Thoracic aorta (tissue), 2 donors: ENCODE results near the gene FAM120AOS. TPM values are rescaled to one million over a fixed set of nuclear protein-coding genes. Genes with fewer than 3 reads are reported as not detected.

Experiments used
- ATAC-seq: fragments of 150-250 bp; one replicate; pipeline ENCODE4 v1.8.0; 2017; ENCODE audit warnings: low read depth; ENCODE audit not compliant: insufficient number of reproducible peaks, low FRiP score
- DNase-seq: peaks from one replicate; pipeline ENCODE4 v3.0.0-alpha.2; 2020; ENCODE audit warnings: low spot score
- H3K27ac ChIP-seq, 2 donors: fragments of 200-600 bp; sonication (generic); 1 replicate in 1 of 2; 2 replicates in 1 of 2; pipeline ENCODE4 v1.5.1; 2016; ENCODE audit warnings: mild to moderate bottlenecking in 2 of 2, moderate library complexity in 2 of 2
- H3K27me3 ChIP-seq: fragments of 200-600 bp; sonication (generic); replicated peaks from 2 replicates; pipeline ENCODE4 v1.6.0; 2016; ENCODE audit warnings: mild to moderate bottlenecking; ENCODE audit not compliant: insufficient read depth
- H3K36me3 ChIP-seq: fragments of 200-600 bp; sonication (generic); one replicate; pipeline ENCODE4 v1.5.1; 2016
- H3K4me1 ChIP-seq, 2 donors: fragments of 200-600 bp; sonication (generic); 1 replicate in 1 of 2; 2 replicates in 1 of 2; pipeline versions ENCODE4 v1.5.1 to v1.6.0; 2016; ENCODE audit warnings: low read depth in 2 of 2, mild to moderate bottlenecking in 1 of 2; ENCODE audit not compliant: control insufficient read depth in 1 of 2
- H3K4me3 ChIP-seq: fragments of 200-600 bp; sonication (generic); 2 replicates; pipeline ENCODE4 v1.5.1; 2016; ENCODE audit warnings: mild to moderate bottlenecking
- H3K9me3 ChIP-seq: fragments of 200-600 bp; sonication (generic); 2 replicates; pipeline ENCODE4 v1.5.1; 2016
- total RNA-seq, 2 donors: library from RNA; depleted of rRNA; stranded (reverse); fragments of >200 nt; gene quantifications; one replicate each; pipeline versions ENCODE4 v1.1.0 to v1.2.3, GENCODE V29; 2016
- TF ChIP-seq, protein P1 (sequence below): fragments of 200-600 bp; sonication (generic); IDR thresholded peaks from one replicate; pipeline ENCODE4 v1.5.1; 2019; ENCODE audit warnings: antibody characterized with exemption

The FAM120AOS gene
- total RNA-seq, 2 donors from 2014 or later, result 48.5 to 56.2 TPM

DNA sequence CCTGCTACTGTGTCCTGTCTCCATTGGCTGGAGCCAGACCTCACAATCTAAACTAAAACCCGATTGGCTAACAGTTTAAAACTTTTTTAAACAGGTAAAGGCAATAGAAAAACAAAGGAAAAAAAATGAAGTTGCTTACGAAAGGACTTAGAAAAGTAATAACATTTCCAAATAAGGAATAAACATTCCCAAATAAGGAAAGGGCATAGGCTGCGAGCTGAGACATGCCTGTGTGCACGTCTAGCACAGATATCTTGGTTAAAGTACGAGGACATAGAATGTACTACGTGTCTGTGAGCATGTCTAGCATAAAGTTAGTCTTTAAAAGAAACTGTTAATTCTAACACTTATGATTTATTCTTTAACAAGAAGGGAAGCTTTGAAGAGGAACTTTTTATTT lies 17.2 kb downstream of the FAM120AOS start:
- TF ChIP-seq, protein P1, sequence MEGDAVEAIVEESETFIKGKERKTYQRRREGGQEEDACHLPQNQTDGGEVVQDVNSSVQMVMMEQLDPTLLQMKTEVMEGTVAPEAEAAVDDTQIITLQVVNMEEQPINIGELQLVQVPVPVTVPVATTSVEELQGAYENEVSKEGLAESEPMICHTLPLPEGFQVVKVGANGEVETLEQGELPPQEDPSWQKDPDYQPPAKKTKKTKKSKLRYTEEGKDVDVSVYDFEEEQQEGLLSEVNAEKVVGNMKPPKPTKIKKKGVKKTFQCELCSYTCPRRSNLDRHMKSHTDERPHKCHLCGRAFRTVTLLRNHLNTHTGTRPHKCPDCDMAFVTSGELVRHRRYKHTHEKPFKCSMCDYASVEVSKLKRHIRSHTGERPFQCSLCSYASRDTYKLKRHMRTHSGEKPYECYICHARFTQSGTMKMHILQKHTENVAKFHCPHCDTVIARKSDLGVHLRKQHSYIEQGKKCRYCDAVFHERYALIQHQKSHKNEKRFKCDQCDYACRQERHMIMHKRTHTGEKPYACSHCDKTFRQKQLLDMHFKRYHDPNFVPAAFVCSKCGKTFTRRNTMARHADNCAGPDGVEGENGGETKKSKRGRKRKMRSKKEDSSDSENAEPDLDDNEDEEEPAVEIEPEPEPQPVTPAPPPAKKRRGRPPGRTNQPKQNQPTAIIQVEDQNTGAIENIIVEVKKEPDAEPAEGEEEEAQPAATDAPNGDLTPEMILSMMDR, result no peak
- H3K4me1 ChIP-seq, result no peaks in the 10 kb centered on the region
- no peak for ATAC-seq

DNA sequence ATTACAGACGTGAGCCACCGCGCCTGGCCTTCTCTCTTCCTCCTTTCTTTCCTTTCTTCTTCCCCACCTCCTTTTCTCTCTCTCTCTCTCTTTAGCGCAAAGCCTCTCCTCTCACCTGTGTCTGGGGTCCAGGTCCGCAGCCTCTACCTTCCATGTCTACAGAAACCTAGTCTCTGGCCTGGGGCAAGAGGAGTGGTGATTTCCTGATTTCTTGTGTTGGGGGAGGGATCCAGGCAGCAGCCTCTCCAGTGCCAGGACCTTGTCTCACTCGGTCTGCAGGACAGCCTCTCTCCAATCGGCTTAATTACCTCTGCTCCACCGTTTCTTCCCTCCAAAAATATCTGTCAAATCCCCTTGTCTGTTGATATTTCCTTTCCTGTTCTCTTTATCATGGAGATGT lies 18.0 kb downstream of the FAM120AOS start:
- TF ChIP-seq, protein P1, result no peak
- Histone ChIP-seq H3K27me3 (no peaks in the 10 kb centered on the region), H3K4me1 (no peaks in the 10 kb centered on the region), H3K4me3 (no peak overlapping the region), H3K27ac (no peak overlapping the region), H3K9me3 (no peaks in the 10 kb centered on the region), H3K36me3 (no peaks in the 10 kb centered on the region)
- DNase-seq (no peak), ATAC-seq (no peak)

More for the DNA sequence above, 17.2 kb downstream of the FAM120AOS start:
- no peaks in the 10 kb centered on the region for H3K9me3 ChIP-seq
- H3K27me3 ChIP-seq, result no peaks in the 10 kb centered on the region
- DNase-seq, result no peak
- H3K4me3 ChIP-seq, result no peak overlapping the region
- H3K36me3 ChIP-seq, result no peaks in the 10 kb centered on the region
- no peak overlapping the region for H3K27ac ChIP-seq

DNA sequence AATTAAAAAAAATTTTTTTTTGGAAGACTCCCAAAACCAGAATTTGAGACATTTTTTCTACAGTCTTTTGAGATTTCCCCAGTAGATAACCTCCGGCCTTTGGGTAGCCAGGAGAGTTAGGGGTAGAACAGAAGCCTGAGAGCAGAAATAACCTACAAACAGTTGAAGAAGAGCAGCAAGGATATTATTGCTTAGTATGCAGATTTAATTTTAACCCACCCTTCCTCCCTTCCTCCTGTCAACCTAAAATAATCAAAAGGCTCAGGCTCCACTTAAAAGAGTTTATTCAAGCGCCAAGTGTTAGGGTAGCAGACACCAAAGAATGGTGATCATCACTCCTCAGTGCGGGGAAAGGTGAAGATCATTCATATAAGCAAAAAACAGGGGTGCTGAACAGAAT lies 19.3 kb downstream of the FAM120AOS start:
- Histone ChIP-seq H3K27me3 (no peaks in the 10 kb centered on the region), H3K27ac (no peak overlapping the region), H3K36me3 (no peaks in the 10 kb centered on the region), H3K4me3 (no peak overlapping the region), H3K9me3 (no peaks in the 10 kb centered on the region), H3K4me1 (no peaks in the 10 kb centered on the region)
- no peak for ATAC-seq
- DNase-seq, result no peak
- TF ChIP-seq, protein P1, result no peak

DNA sequence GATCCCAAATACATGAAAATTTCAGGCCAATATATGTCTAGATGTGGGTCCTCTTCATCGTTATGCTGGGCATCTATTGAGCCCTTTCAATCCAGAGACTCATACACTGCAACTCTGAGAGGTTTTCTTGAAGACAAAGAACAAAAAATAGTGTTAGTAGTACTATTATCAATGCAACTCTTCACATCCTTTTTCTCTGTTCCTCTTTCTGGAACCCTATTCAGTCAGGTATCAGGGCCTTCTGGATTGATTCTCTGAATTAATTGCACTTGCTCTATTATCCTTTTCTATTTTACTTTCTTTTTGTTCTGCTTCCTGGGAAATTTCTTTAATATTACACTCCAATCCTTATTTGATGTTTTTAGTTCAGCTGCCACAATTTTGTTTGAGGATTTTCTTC lies 20.4 kb downstream of the FAM120AOS start:
- ATAC-seq, result no peak
- Histone ChIP-seq H3K9me3 (no peaks in the 10 kb centered on the region), H3K27me3 (no peaks in the 10 kb centered on the region), H3K4me1 (no peaks in the 10 kb centered on the region), H3K4me3 (no peak overlapping the region), H3K27ac (no peak overlapping the region), H3K36me3 (no peaks in the 10 kb centered on the region)
- DNase-seq, result no peak
- TF ChIP-seq, protein P1, result no peak

DNA sequence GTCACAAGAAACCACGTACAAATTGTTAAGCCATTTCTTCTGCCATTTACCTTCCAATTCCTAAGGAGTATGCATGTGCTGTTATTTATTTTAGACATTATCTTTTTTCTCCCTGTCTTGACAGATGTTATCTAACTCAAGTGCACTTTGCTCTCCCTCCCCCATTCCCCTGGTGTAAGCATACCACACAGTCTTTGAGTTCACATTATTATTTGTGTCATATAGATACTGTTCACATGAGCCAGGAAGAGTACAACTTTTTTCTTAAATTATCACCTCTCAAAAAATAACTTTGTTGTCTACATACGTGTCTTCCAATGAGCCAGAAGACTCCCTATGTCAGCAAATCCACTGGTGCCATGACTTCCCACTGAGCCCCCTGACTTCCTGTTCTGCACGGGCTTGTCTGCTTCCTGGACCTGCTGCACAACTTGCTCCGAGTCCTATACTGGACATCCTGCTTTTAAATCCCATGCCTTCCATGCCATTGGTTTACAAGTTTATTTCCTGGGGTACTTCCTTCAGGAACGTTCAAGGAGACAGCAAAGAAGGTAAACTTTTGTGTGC lies 21.8 kb downstream of the FAM120AOS start:
- TF ChIP-seq, protein P1, result no peak
- DNase-seq (no peak), ATAC-seq (no peak)

More for the DNA sequence above, 21.8 kb downstream of the FAM120AOS start:
- no peaks in the 10 kb centered on the region for H3K4me1 ChIP-seq
- no peaks in the 10 kb centered on the region for H3K27me3 ChIP-seq
- H3K27ac ChIP-seq, result no peak overlapping the region
- no peaks in the 10 kb centered on the region for H3K9me3 ChIP-seq
- no peaks in the 10 kb centered on the region for H3K36me3 ChIP-seq
- H3K4me3 ChIP-seq, result no peak overlapping the region
